Measurements from ENCODE around the gene MICALL1. TPM values are rescaled to one million over a fixed set of nuclear protein-coding genes. Genes with fewer than 3 reads are reported as not detected.

Gene MICALL1
- total and polyA plus RNA-seq, 2 donors from 2014 or later, result 9.6 to 30.9 TPM

GRCh38 chr22:37986371-37986770 lies 80.3 kb downstream of the MICALL1 start:
- H3K9me3 ChIP-seq (ENCODE audit: control insufficient read depth in 2 of 3, insufficient read depth in 1 of 3, low read length in 3 of 3), result no peaks in the 10 kb centered on the region
- no peak overlapping the region for H3K27ac ChIP-seq (ENCODE audit: low read depth in 2 of 2, low read length in 2 of 2)
- DNase-seq, result no peak
- intact Hi-C loops (cut with DNase I), result no loop called here
- no peak for TF ChIP-seq CTCF (IDR thresholded peaks at IDR 0.05; ENCODE audit: borderline replicate concordance, extremely low read depth, insufficient read depth)
- no peaks in the 10 kb centered on the region for H3K36me3 ChIP-seq (ENCODE audit: control insufficient read depth in 2 of 3, insufficient read depth in 3 of 3, low read length in 3 of 3)
- no peak overlapping the region for H3K9ac ChIP-seq (ENCODE audit: low read length in 3 of 3)
- no peak overlapping the region for H3K4me3 ChIP-seq (ENCODE audit: low read length in 3 of 3)
- H3K4me1 ChIP-seq (ENCODE audit: control insufficient read depth in 2 of 3, insufficient read depth in 2 of 3, low read depth in 1 of 3, low read length in 3 of 3), result peaks cover 0 to 4% (median 0%) of the 10 kb centered on the region in 3 donors
- no peak for FAIRE-seq
- H3K27me3 ChIP-seq (ENCODE audit: control insufficient read depth, insufficient read depth, low read length), result peaks cover 3% of the 10 kb centered on the region

GRCh38 chr22:37989146-37990045 lies 83.3 kb downstream of the MICALL1 start:
- H3K27me3 ChIP-seq (ENCODE audit: control insufficient read depth, insufficient read depth, low read length), result no peaks in the 10 kb centered on the region
- H3K4me1 ChIP-seq (ENCODE audit: control insufficient read depth in 2 of 3, insufficient read depth in 2 of 3, low read depth in 1 of 3, low read length in 3 of 3), result no peaks in the 10 kb centered on the region
- intact Hi-C loops (cut with DNase I), result no loop called here
- FAIRE-seq (no peak), DNase-seq (peak in 1 of 5 donors; percentile 55)
- TF ChIP-seq CTCF (IDR thresholded peaks at IDR 0.05; ENCODE audit: borderline replicate concordance, extremely low read depth, insufficient read depth), result no peak
- no peaks in the 10 kb centered on the region for H3K9me3 ChIP-seq (ENCODE audit: control insufficient read depth in 2 of 3, insufficient read depth in 1 of 3, low read length in 3 of 3)
- H3K9ac ChIP-seq (ENCODE audit: low read length in 3 of 3), result no peak overlapping the region
- H3K36me3 ChIP-seq (ENCODE audit: control insufficient read depth in 2 of 3, insufficient read depth in 3 of 3, low read length in 3 of 3), result no peaks in the 10 kb centered on the region
- no peak overlapping the region for H3K27ac ChIP-seq (ENCODE audit: low read depth in 2 of 2, low read length in 2 of 2)
- no peak overlapping the region for H3K4me3 ChIP-seq (ENCODE audit: low read length in 3 of 3)

GRCh38 chr22:37990301-37990700 lies 84.2 kb downstream of the MICALL1 start:
- no peak for TF ChIP-seq CTCF (IDR thresholded peaks at IDR 0.05; ENCODE audit: borderline replicate concordance, extremely low read depth, insufficient read depth)
- Histone ChIP-seq H3K27ac (ENCODE audit: low read depth in 2 of 2, low read length in 2 of 2) (no peak overlapping the region), H3K27me3 (ENCODE audit: control insufficient read depth, insufficient read depth, low read length) (no peaks in the 10 kb centered on the region), H3K36me3 (ENCODE audit: control insufficient read depth in 2 of 3, insufficient read depth in 3 of 3, low read length in 3 of 3) (no peaks in the 10 kb centered on the region), H3K9ac (ENCODE audit: low read length in 3 of 3) (no peak overlapping the region), H3K9me3 (ENCODE audit: control insufficient read depth in 2 of 3, insufficient read depth in 1 of 3, low read length in 3 of 3) (no peaks in the 10 kb centered on the region), H3K4me3 (ENCODE audit: low read length in 3 of 3) (no peak overlapping the region), H3K4me1 (ENCODE audit: control insufficient read depth in 2 of 3, insufficient read depth in 2 of 3, low read depth in 1 of 3, low read length in 3 of 3) (no peaks in the 10 kb centered on the region)
- DNase-seq (peak in 1 of 5 donors; percentile 45), FAIRE-seq (no peak)
- intact Hi-C loops (cut with DNase I), result no loop called here

Data from kidney (tissue), 14 donors.